Fibroblast of lung (primary cell): ENCODE results near the gene SLC25A42. TPM values are rescaled to one million over a fixed set of nuclear protein-coding genes. Genes with fewer than 3 reads are reported as not detected.

Source experiments
- DNase-seq, 2 donors: peaks; one replicate each; pipeline versions ENCODE4 v3.0.0 to v3.0.0-alpha.2; 2010; ENCODE audit warnings: low read depth in 2 of 2
- H2AFZ ChIP-seq: 2 replicates; pipeline ENCODE4 v1.5.1; 2012; ENCODE audit warnings: low read length, control low read depth, inconsistent platforms
- H3K27ac ChIP-seq: 2 replicates; pipeline ENCODE4 v1.5.1; 2011; ENCODE audit warnings: low read length, control low read depth; ENCODE audit not compliant: insufficient read depth
- H3K27me3 ChIP-seq: 2 replicates; pipeline ENCODE4 v1.5.1; 2011; ENCODE audit warnings: mild to moderate bottlenecking, low read length; ENCODE audit not compliant: control insufficient read depth, insufficient read depth
- H3K36me3 ChIP-seq: 2 replicates; pipeline ENCODE4 v1.5.1; 2011; ENCODE audit warnings: low read length; ENCODE audit not compliant: control insufficient read depth, insufficient read depth
- H3K4me1 ChIP-seq: 2 replicates; pipeline ENCODE4 v1.5.1; 2011; ENCODE audit warnings: low read length; ENCODE audit not compliant: control insufficient read depth, insufficient read depth; ENCODE audit errors: extremely low read depth
- H3K4me2 ChIP-seq: 2 replicates; pipeline ENCODE4 v1.5.1; 2011; ENCODE audit warnings: low read length, control low read depth; ENCODE audit not compliant: insufficient read depth; ENCODE audit errors: extremely low read depth
- H3K4me3 ChIP-seq, 4 experiments: fragments of 200-600 bp in 1 of 4; sonication (generic) in 1 of 4; replicated peaks in 1 of 4; 2 replicates each; pipeline ENCODE4 v1.5.1; 2011 to 2016; ENCODE audit warnings: low read length in 4 of 4, low read depth in 3 of 4, mild to moderate bottlenecking in 3 of 4, control low read depth in 2 of 4, inconsistent platforms in 1 of 4, mixed read lengths in 1 of 4; ENCODE audit not compliant: insufficient read depth in 1 of 4; ENCODE audit errors: control extremely low read depth in 1 of 4
- H3K79me2 ChIP-seq: 2 replicates; pipeline ENCODE4 v1.5.1; 2012; ENCODE audit warnings: mild to moderate bottlenecking, low read length, inconsistent platforms; ENCODE audit not compliant: control insufficient read depth, insufficient read depth
- H3K9ac ChIP-seq: 2 replicates; pipeline ENCODE4 v1.5.1; 2011; ENCODE audit warnings: mild to moderate bottlenecking, low read length, control low read depth; ENCODE audit not compliant: insufficient read depth
- H3K9me3 ChIP-seq: 2 replicates; pipeline ENCODE4 v1.5.1; 2012; ENCODE audit warnings: low read depth, low read length; ENCODE audit not compliant: control insufficient read depth, insufficient read depth
- H4K20me1 ChIP-seq: 2 replicates; pipeline ENCODE4 v1.5.1; 2011; ENCODE audit warnings: low read length; ENCODE audit not compliant: control insufficient read depth, insufficient read depth; ENCODE audit errors: extremely low read depth
- CTCF ChIP-seq, 2 donors: IDR thresholded peaks in 1 of 2; conservative IDR thresholded peaks in 1 of 2; 1 replicate in 1 of 2; 2 replicates in 1 of 2; pipeline ENCODE4 v1.5.1; 2011 to 2012; ENCODE audit warnings: low read length in 2 of 2, control low read depth in 1 of 2, inconsistent platforms in 1 of 2, low read depth in 1 of 2, mild to moderate bottlenecking in 1 of 2
- EZH2 ChIP-seq: IDR thresholded peaks from 2 replicates; pipeline ENCODE4 v1.5.1; 2012; ENCODE audit warnings: low read length, control low read depth, mild to moderate bottlenecking; ENCODE audit errors: missing control alignments
- polyA plus RNA-seq, 2 donors: library from polyadenylated mRNA; depleted of rRNA in 1 of 2; stranded (reverse) in 1 of 2; unstranded in 1 of 2; fragments of >200 nt; gene quantifications; 2 replicates each; pipeline ENCODE4 v1.2.1, GENCODE V29; 2011 to 2012; ENCODE audit warnings: missing spikeins in 1 of 2
- total RNA-seq: library from RNA; depleted of rRNA; stranded (reverse); fragments of >200 nt; gene quantifications from 2 replicates; pipeline ENCODE4 v1.2.1, GENCODE V29; 2014

SLC25A42 gene
- total and polyA plus RNA-seq, 2 donors (not counting 1 experiment from before 2014, with no cell fraction given), result 3.6 to 7.1 TPM

- H4K20me1 ChIP-seq, result no peaks in the 10 kb centered on the region
- no peaks in the 10 kb centered on the region for H3K9me3 ChIP-seq
- H3K36me3 ChIP-seq, result peaks cover 3% of the 10 kb centered on the region
- TF ChIP-seq CTCF (conservative IDR thresholded peaks at IDR 0.05 in 1 of 2, IDR thresholded peaks at IDR 0.05 in 1 of 2; ENCODE audit: low read depth in 1 of 2, low read length in 2 of 2) (no peak), EZH2 (no peak)
- H3K9ac ChIP-seq, result no peak overlapping the region
- H3K27me3 ChIP-seq, result no peaks in the 10 kb centered on the region
- no peaks in the 10 kb centered on the region for H3K79me2 ChIP-seq
- H3K4me2 ChIP-seq, result no peak overlapping the region
- no peak overlapping the region for H3K27ac ChIP-seq
- H3K4me1 ChIP-seq, result no peaks in the 10 kb centered on the region
- no peak overlapping the region for H2AFZ ChIP-seq
- H3K4me3 ChIP-seq, result no peak overlapping the region
- no peak for DNase-seq
Observed at GRCh38 chr19:19122902-19123301, 59.1 kb downstream of the SLC25A42 start.

GRCh38 chr19:19123386-19123785 lies 59.6 kb downstream of the SLC25A42 start:
- Histone ChIP-seq H3K36me3 (peaks cover 3% of the 10 kb centered on the region), H3K27me3 (no peaks in the 10 kb centered on the region), H3K9ac (no peak overlapping the region), H3K27ac (no peak overlapping the region), H2AFZ (no peak overlapping the region), H3K9me3 (no peaks in the 10 kb centered on the region), H3K79me2 (no peaks in the 10 kb centered on the region), H3K4me2 (no peak overlapping the region), H3K4me1 (no peaks in the 10 kb centered on the region), H3K4me3 (no peak overlapping the region), H4K20me1 (no peaks in the 10 kb centered on the region)
- TF ChIP-seq EZH2, result no peak
- TF ChIP-seq CTCF (conservative IDR thresholded peaks at IDR 0.05 in 1 of 2, IDR thresholded peaks at IDR 0.05 in 1 of 2; ENCODE audit: low read depth in 1 of 2, low read length in 2 of 2), result no peak
- DNase-seq, result no peak

- no peaks in the 10 kb centered on the region for H3K4me1 ChIP-seq
- H3K9me3 ChIP-seq, result no peaks in the 10 kb centered on the region
- no peaks in the 10 kb centered on the region for H3K79me2 ChIP-seq
- no peak overlapping the region for H3K9ac ChIP-seq
- DNase-seq, result no peak
- H3K4me3 ChIP-seq, result no peak overlapping the region
- no peaks in the 10 kb centered on the region for H3K36me3 ChIP-seq
- H3K27ac ChIP-seq, result no peak overlapping the region
- no peak overlapping the region for H3K4me2 ChIP-seq
- H2AFZ ChIP-seq, result no peak overlapping the region
- TF ChIP-seq CTCF (conservative IDR thresholded peaks at IDR 0.05 in 1 of 2, IDR thresholded peaks at IDR 0.05 in 1 of 2; ENCODE audit: low read depth in 1 of 2, low read length in 2 of 2) (no peak), EZH2 (no peak)
- H4K20me1 ChIP-seq, result no peaks in the 10 kb centered on the region
- no peaks in the 10 kb centered on the region for H3K27me3 ChIP-seq
Observed at GRCh38 chr19:19126102-19126501, 62.3 kb downstream of the SLC25A42 start.
